GM10266 (cell line): ENCODE results near the gene LEFTY2.
"Not testable (repeated sequence)": the region's sequence is repeated elsewhere in the genome, so short reads cannot be mapped to it uniquely, and the experiment has no call there.

Source experiments
- DNase-seq: peaks from one replicate; pipeline ENCODE4 v3.0.0; 2012; ENCODE audit errors: extremely low spot score
- TF ChIP-seq, protein P1 (sequence below): IDR thresholded peaks from 2 replicates; pipeline ENCODE4 v1.5.1; 2012; ENCODE audit warnings: mild to moderate bottlenecking, low read depth; ENCODE audit not compliant: control insufficient read depth, insufficient read depth; ENCODE audit errors: missing control alignments

The LEFTY2 gene

DNA sequence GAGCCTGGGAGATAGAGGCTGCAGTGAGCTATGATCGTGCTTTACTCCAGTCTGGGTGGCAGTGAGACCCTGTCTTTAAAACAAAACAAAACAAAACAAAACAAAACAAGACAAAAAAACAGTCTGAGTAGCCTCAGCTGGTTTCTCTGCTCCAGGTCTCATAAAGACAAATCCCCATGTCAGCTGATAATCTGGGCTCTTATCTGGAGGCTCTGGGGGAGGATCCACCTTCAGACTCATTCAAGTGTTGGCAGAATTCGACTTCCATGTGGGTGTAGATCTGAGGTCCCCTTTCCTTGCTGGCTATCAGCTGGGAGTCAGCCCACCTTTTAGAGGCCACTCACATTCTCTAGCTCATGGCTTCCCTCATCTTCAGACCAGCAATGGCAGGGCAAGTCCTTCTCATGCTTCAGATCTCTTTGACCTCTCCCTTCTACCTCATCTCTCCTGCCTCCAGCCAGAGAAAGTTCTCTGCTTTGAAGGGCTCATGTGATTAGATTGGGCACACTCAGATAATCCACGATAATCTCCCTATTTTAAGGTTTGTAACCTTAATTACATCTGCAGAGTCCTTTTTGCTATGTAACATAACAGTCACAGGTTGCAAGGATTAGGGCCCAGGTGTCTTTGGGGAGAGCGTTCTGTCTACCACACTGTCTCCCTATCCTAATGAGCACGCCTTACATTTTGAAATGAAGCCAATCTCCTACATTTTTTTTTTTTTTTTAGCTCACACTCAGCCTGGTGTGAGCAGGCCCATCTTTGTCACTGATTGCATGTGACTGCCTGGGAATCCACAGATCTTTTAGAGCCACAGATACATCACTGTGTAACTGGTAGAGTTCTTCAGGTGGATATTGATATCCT, 9.5 kb downstream of the LEFTY2 start:
- TF ChIP-seq, protein P1, sequence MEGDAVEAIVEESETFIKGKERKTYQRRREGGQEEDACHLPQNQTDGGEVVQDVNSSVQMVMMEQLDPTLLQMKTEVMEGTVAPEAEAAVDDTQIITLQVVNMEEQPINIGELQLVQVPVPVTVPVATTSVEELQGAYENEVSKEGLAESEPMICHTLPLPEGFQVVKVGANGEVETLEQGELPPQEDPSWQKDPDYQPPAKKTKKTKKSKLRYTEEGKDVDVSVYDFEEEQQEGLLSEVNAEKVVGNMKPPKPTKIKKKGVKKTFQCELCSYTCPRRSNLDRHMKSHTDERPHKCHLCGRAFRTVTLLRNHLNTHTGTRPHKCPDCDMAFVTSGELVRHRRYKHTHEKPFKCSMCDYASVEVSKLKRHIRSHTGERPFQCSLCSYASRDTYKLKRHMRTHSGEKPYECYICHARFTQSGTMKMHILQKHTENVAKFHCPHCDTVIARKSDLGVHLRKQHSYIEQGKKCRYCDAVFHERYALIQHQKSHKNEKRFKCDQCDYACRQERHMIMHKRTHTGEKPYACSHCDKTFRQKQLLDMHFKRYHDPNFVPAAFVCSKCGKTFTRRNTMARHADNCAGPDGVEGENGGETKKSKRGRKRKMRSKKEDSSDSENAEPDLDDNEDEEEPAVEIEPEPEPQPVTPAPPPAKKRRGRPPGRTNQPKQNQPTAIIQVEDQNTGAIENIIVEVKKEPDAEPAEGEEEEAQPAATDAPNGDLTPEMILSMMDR: no peak
- DNase-seq: no peak

DNA sequence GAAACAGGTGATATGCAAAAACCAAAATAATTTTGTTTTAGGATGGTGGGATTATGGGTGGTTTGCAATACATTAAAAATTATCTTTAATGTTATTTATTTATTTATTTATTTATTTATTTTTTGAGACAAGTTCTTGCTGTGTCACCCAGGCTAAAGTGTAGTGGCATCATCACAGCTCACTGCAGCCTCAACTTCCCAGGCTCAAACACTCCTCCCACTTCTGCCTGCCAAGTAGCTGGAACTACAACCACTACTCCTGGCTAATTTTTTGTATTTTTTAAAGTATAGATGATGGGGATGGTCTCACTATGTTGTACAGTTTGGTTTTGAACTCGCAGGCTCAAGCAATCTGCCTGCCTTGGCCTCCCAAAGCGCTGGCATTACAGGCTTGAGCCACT, 10.5 kb downstream of the LEFTY2 start:
- TF ChIP-seq, protein P1: no peak
- DNase-seq: no peak

DNA sequence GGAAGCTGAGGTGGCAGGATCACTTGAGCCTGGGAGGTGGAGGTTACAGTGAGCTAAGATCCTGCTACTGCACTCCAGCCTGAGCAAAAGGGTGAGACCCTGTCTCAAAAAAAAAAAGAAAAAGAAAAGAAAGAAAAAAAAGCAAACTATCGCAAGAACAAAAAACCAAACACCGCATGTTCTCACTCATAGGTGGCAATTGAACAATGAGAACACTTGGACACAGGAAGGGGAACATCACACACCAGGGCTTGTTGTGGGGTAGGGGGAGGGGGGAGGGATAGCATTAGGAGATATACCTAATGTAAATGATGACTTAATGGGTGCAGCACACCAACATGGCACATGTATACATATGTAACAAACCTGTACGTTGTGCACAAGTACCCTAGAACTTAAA, 11.6 kb downstream of the LEFTY2 start:
- DNase-seq: not testable (repeated sequence)

DNA sequence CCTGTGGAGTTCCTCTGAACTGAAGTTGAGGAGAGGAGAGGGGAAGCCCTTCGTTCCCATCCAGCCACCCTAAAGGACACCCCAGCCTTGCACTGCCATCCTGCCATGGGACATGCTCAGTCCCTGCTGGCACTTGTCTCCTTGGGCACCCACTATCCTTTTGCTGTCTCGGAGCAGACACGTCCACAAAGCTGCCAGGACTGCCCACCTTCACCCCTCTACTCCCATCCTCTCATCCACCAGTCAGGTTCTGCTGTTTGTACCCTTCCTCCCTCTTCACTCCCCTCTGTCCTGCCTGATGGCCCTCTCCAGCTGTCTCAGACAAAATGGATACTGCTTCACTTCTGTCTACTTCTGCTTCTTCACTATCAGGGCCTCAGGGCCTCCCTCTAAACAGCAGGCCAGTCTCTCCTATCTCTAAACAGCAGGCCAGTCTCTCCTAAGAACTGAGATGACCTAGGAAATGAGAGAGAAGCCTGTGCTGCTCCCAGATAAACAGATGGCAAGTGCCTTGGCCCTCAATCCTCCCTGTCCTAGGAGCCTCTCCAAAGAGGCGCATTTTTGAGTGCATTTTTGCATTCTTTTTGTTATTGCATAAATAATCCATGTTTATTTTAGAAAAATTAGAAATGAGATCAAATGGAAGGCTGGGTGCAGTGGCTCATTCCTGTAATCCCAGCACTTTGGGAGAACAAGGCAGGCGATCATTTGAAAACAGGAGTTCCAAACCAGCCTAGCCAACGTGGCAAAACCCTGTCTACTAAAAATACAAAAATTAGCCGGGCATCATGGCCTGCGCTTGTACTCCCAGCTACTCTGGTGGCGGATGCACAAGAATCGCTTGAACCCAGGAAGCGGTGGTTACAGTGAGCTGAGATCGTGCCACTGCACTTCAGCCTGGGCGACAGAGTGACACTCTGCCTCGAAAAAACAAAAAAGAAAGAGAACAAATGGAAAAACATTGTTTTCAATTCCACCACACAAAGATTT, 12.5 kb downstream of the LEFTY2 start:
- no peak for DNase-seq
- TF ChIP-seq, protein P1: no peak

DNA sequence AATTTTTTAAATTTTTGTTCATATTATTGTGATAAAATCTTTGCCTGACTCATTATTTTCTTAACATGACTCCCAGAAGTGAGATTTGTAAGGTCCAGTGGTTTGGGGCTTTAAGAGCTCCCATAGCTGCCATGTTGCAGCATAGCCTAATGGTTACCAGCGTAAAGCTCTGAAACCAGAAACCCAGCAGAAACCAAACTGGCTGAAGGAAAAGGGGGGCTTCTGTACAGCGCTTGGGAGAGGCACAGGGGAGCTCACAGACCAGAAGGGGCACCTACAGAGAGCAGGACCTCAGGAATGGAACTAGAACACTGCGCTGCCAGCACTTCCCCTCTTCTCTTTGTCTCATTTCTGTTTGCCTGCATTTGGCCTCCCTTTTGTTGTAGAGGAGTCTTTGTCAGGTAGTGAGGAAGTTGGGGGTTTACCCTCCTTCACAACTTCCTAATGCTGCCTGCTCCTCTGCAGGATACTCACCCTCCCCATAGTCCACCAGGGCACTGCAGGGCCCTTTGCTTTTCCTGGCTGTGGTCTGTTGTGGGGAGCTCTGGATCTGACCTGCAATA, 14.4 kb downstream of the LEFTY2 start:
- DNase-seq: no peak
- TF ChIP-seq, protein P1: no peak

DNA sequence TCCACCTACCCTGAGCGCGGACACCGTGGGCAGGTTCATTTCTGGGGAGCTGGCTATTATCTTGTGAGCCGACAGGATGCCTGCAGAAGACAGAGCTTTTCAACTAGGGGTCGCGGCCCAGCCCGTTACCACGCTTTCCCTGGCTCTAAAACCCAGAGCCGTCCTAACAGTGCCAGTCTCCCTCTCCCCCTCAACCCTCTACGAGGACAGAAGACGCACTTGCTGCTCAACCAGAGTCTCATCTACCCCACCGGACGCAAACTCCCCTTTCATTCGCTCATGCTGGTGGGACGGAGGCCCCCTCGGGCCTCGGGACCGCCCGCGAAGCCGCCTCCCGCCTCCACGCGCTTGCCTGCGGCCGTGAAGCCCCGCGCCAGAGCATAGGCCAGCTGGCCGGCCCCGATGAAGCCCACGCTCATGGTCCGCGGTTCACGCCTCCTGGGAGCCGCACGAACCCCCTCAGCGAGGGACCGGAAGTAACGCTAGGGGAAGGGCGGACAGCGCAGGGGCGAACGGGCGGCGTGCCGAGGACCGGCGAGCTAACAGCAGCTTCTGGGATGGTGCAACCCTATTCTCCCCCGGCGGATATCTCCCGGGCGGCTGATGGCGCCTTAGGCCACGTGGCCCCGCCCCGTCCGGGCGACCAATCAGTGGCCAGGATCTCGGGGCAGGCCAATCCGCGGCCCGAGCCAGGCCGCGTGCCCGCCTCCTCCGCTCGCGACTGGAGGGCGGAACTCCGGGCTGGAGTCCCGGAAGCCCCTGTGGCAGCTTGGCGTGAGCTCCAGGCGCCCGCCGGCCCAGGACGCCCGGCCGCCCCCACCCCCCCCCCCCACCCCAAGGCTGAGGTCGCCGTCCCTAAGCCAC, 17.1 kb downstream of the LEFTY2 start, which contains the start of gene PYCR2:
Gene PYCR2 (minus strand): TSS at position 559 of the 864 bp plus-strand sequence. CDS start 140 bp downstream, at position 419.
- TF ChIP-seq, protein P1: no peak

DNA sequence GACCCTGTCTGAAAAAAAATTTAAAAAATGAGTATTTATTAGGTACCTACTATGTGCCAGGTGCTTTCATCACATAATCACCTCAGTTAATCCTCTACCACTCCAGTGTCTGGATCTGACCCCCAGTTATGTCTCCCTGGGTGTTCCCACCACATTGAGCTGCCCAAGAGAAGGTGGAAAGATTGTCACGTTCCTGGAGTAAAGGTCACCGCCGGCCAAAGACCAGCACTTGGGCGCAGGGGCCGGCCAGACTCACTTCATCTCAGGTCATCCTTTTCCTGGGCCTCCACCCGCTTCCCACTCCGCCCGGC, 17.7 kb downstream of the LEFTY2 start:
- no peak for DNase-seq

More for the DNA sequence above, 17.1 kb downstream of the LEFTY2 start, which contains the start of gene PYCR2:
- DNase-seq: peak; percentile 100

More for the DNA sequence above, 17.7 kb downstream of the LEFTY2 start:
- TF ChIP-seq, protein P1: no peak
